Mesodermal cell (in vitro differentiated cells): Measurements from ENCODE around the gene RPL7A.

ENCODE experiments used
- H3K27ac ChIP-seq: 2 replicates; pipeline ENCODE4 v1.7.0; 2013; ENCODE audit warnings: mild to moderate bottlenecking, low read depth, low read length, moderate library complexity; ENCODE audit not compliant: severe bottlenecking
- H3K36me3 ChIP-seq: 2 replicates; pipeline ENCODE4 v1.7.1; 2013; ENCODE audit warnings: mild to moderate bottlenecking, low read length, moderate library complexity; ENCODE audit not compliant: control insufficient read depth, insufficient read depth
- H3K4me1 ChIP-seq: one replicate; pipeline ENCODE4 v1.7.1; 2013; ENCODE audit warnings: mild to moderate bottlenecking, low read length; ENCODE audit not compliant: insufficient read depth, control insufficient read depth, poor library complexity, severe bottlenecking
- H3K4me3 ChIP-seq: 2 replicates; pipeline ENCODE4 v1.7.0; 2013; ENCODE audit warnings: low read length, control low read depth, mild to moderate bottlenecking; ENCODE audit not compliant: insufficient read depth, poor library complexity, severe bottlenecking; ENCODE audit errors: extremely low read depth
- H3K9me3 ChIP-seq: 2 replicates; pipeline ENCODE4 v1.7.1; 2013; ENCODE audit warnings: mild to moderate bottlenecking, low read length, moderate library complexity; ENCODE audit not compliant: control insufficient read depth
- WGBS, 2 experiments: methylation state at CpG; one replicate each; pipeline ENCODE4 v1.1.5; 2013; ENCODE audit warnings: missing lambda C conversion rate in 2 of 2; ENCODE audit not compliant: insufficient coverage in 2 of 2; 5-methylcytosine and 5-hydroxymethylcytosine counted together

RPL7A gene

DNA sequence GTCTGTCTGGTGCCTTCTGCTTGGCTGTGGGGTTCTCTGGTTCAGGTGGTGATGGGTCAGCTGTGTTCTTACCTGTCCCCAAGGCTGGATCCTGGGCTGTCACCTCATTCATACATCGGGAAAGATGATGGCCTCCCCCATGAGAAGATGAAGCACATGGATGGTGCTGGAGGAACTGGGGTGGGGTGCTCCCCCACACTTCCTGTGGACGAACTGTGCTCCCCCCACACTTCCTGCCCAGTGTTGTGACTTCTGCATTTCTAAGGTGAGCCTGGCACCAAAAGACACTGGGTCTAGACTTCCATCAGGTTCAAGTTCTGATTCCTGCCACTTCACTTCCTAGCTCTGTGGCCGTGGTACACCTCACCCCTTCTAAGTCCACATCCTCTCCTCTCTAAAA lies 7.8 kb upstream of the RPL7A start:
- peaks cover 61% of the 10 kb centered on the region for H3K36me3 ChIP-seq
- WGBS, 2 experiments: 100% methylated on average over 2 to 3 of the region's 3 CpGs

DNA sequence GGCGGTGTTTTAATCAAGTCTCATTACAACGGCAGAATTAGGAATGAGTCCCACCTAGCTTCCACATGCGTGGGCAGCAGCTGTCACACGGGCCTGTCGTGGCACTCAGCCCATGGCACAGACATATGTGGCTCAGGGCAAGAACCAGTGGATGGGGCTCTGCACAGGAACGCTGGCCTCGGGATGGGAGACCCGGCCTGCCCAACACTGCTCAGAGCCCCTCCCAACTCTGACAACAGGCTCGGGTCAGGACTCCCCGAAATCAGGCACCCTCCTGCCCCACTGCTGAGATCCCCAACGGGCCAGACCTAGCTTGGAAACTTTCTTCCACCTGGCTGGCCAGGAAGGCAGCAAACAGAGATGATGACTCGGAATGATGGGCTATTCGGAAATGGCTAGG lies 7.1 kb upstream of the RPL7A start:
- H3K36me3 ChIP-seq: peaks cover 68% of the 10 kb centered on the region
- no peaks in the 10 kb centered on the region for H3K4me1 ChIP-seq
- no peak overlapping the region for H3K4me3 ChIP-seq
- H3K27ac ChIP-seq: no peak overlapping the region
- no peaks in the 10 kb centered on the region for H3K9me3 ChIP-seq
- 96 to 98% methylated on average over 10 to 11 of the region's 13 CpGs for WGBS, 2 experiments

More for the DNA sequence above, 7.8 kb upstream of the RPL7A start:
- H3K4me3 ChIP-seq: no peak overlapping the region
- no peak overlapping the region for H3K27ac ChIP-seq
- no peaks in the 10 kb centered on the region for H3K9me3 ChIP-seq
- no peaks in the 10 kb centered on the region for H3K4me1 ChIP-seq

DNA sequence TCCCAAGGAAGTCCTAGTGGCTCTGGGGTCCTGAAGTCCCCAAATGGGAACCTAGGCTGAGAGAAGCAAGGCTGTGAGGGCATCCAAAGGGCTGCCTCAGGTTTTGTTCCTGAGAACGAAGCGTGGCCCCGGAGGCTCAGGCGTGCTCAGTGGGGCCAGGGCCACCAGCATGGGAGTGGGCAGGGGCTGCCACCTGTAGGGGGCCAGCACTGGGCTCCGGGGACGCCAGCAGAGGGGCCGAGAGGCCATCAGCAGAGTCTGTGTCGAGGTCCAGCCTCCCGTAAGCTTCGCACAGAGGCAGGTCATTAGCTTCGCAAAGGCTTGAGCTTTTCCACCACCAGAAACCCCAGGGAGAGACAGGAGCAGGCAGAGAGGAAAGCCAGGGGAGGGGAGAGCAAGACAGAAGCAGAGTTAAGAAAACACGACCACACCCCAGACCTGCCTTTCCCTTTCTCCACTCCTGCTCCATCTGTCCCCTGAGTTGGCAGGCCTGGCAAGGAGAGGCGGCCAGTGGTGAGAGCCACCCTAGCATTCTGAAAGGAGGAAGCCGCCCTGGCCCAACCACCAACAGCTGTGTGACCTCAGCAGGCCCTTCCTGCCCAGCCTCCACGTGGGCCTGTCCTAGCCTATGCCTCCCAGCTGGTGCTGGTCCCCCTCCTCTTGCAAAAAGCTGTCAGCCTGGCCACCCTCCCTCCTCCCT lies 6.5 kb upstream of the RPL7A start:
- Histone ChIP-seq H3K36me3 (peaks cover 72% of the 10 kb centered on the region), H3K27ac (no peak overlapping the region), H3K9me3 (no peaks in the 10 kb centered on the region), H3K4me3 (no peak overlapping the region), H3K4me1 (peaks cover 5% of the 10 kb centered on the region)
- 93 to 95% methylated on average over 13 to 14 of the region's 15 CpGs for WGBS, 2 experiments

GRCh38 chr9:133342069-133342406 lies 6.0 kb upstream of the RPL7A start:
- Histone ChIP-seq H3K9me3 (no peaks in the 10 kb centered on the region), H3K4me3 (no peak overlapping the region), H3K27ac (no peak overlapping the region), H3K36me3 (peaks cover 72% of the 10 kb centered on the region), H3K4me1 (peaks cover 6% of the 10 kb centered on the region)
- WGBS, 2 experiments: 85 to 88% methylated on average over 10 to 12 of the region's 12 CpGs

GRCh38 chr9:133342570-133342969 lies 5.4 kb upstream of the RPL7A start:
- H3K4me3 ChIP-seq: no peak overlapping the region
- H3K4me1 ChIP-seq: peaks cover 6% of the 10 kb centered on the region
- H3K9me3 ChIP-seq: no peaks in the 10 kb centered on the region
- 81 to 90% methylated on average over 8 to 11 of the region's 11 CpGs for WGBS, 2 experiments
- H3K27ac ChIP-seq: no peak overlapping the region
- peaks cover 72% of the 10 kb centered on the region for H3K36me3 ChIP-seq

DNA sequence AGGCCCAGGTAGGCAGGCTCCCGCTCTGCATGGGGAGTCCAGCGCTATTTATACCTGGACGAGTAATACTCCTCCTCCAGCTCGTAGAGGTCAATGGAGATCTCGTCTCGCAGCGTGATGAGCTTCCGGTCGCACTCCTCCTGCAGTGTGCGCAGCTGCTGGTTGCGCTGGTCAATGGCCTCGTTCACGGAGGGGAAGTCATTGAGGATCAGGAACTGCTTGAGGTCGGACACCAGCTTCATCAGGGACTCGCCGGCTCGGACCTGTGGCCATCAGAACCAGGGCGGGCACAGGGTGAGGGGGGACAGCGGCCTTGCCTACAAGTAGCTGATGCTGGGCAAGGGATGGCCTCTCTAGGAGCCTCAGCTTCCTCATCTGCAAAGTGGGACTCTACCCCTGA lies 3.9 kb upstream of the RPL7A start:
- WGBS, 2 experiments: 95% methylated on average over 19 of the region's 19 CpGs
- H3K27ac ChIP-seq: no peak overlapping the region
- no peaks in the 10 kb centered on the region for H3K9me3 ChIP-seq
- H3K36me3 ChIP-seq: peaks cover 75% of the 10 kb centered on the region
- H3K4me1 ChIP-seq: peaks cover 6% of the 10 kb centered on the region
- H3K4me3 ChIP-seq: no peak overlapping the region

DNA sequence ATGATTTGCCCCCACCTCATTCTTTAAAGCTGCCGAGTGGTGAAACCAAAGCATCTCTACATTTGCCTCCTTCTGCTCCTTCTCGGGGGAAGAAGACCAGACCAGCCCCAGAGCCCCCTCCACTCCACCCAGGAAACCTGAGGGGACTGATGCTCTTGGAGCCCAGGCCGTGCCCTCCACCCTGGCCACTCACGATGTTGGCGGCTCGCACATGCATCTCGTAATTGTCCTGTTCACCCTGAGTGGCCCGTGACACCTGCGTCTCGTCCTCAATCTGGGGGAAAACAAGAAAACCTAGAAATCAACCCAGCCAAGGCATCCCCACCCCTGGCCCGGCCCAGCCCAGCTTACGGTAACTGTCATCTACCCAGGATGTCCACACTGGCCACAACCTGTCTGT lies 3.0 kb upstream of the RPL7A start:
- Histone ChIP-seq H3K4me1 (peaks cover 12% of the 10 kb centered on the region), H3K9me3 (no peaks in the 10 kb centered on the region), H3K27ac (no peak overlapping the region), H3K36me3 (peaks cover 75% of the 10 kb centered on the region), H3K4me3 (no peak overlapping the region)
- WGBS, 2 experiments: 99% methylated on average over 12 of the region's 12 CpGs

GRCh38 chr9:133345596-133345995 lies 2.4 kb upstream of the RPL7A start:
- no peak overlapping the region for H3K4me3 ChIP-seq
- 97% methylated on average over 6 of the region's 6 CpGs for WGBS, 2 experiments
- H3K27ac ChIP-seq: no peak overlapping the region
- H3K9me3 ChIP-seq: no peaks in the 10 kb centered on the region
- peaks cover 12% of the 10 kb centered on the region for H3K4me1 ChIP-seq
- H3K36me3 ChIP-seq: peaks cover 76% of the 10 kb centered on the region

DNA sequence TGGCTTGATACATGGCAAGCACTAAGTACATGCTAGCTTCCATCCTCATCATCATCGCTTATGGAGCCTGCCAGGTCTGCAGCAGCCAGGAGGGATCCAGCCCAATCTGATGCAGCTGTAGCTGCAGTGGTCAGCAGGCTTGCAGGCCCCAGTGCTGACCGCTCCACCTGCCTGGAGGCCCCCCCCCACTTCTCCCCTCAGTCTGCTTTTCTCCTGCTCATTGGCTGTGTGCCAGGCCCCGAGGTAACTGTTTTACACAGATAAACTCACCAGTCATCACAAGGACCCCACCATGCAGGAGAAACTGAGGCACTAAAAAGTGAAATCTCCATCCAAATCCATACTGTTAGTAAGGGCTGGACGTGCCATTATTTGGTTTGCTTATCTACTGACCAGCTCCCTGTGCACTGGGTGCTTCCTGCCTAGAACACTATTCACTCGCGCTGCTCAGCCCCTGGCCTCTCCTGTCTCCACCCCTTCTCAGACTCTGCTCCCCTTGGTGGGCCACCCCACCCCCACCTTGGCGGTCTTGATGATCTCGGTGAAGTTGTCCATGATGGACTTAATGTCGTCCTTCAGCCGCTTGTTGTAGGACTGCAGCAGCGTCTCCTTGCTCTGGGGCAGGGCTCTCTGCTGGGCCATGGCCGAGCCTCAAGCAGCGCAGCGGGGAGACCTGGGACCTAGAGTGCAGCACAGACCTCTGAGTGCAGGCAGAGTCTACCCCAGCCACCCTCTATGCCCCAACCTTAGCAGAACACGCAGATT lies 1.8 kb upstream of the RPL7A start:
- H3K36me3 ChIP-seq: peaks cover 78% of the 10 kb centered on the region
- H3K27ac ChIP-seq: peak overlapping the region; percentile 10
- no peaks in the 10 kb centered on the region for H3K9me3 ChIP-seq
- 80 to 81% methylated on average over 15 of the region's 15 CpGs for WGBS, 2 experiments
- H3K4me1 ChIP-seq: peaks cover 12% of the 10 kb centered on the region
- peak overlapping the region; percentile 100 for H3K4me3 ChIP-seq

DNA sequence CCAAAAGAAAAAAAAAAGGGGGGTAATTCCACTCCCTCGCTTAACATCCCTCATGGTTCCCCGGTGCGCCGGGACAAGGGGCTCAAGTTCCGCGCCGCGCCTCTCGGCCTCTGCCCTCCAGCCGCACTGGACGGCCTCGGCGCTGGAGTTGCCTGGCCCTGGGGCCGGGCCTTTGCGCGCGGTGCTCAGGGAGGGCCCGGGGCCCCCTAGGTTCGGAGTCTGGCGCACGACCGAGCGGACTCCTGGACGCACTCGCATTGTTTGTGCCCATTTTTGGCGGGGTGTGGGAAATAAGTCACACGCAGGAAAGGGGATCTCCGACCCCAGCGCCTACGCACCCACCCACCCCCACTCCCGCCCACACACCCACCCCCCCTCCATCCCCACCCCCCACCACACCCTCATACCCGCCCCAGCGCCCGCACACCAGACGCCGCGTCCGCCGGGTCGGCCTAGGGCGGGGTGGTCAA lies 468 bp upstream of the RPL7A start:
- Histone ChIP-seq H3K4me3 (peak overlapping the region; percentile 100), H3K36me3 (peaks cover 79% of the 10 kb centered on the region), H3K27ac (peak overlapping the region; percentile 98), H3K9me3 (no peaks in the 10 kb centered on the region), H3K4me1 (peaks cover 12% of the 10 kb centered on the region)
- WGBS, 2 experiments: 0% methylated on average over 16 to 25 of the region's 41 CpGs
